ENCODE results near the gene TRAPPC10. TPM values are rescaled to one million over a fixed set of nuclear protein-coding genes. Genes with fewer than 3 reads are reported as not detected.
A peak's percentile ranks its signal among the peaks of the same experiment; 100 is the strongest.

TRAPPC10 gene
- total and polyA plus RNA-seq, 2 donors, result 14.0 to 22.4 TPM

DNA sequence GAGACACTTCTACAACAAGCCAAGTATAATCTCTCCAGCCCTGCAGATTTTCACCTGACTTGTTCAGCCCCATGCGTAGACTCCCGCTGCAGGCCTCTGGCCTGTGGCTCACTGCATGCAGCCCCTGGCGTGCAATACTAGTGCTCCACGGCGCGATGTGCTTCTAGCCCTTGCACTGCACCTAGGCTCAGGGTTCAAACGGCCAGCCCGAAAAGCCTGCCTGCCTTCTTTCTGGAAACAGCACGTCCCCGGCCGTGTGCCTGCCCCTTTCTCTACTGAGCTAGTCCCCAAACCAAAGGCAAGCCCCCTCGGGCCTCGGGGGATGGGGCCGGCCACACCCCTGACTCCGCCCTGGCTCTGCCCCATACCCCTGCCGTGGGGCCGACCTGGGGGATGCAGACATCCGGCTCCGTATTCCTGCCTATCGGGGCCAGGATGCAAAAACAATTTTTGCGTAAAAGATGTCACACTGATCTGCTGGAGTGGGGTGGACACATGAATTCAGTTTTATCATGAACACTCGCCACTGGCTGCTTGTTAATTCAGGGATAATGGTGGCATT, 26.3 kb upstream of the TRAPPC10 start:
- 30% methylated on average over 22 of the region's 22 CpGs for WGBS
- Histone ChIP-seq H3K27me3 (ENCODE audit: control insufficient read depth in 2 of 2, insufficient read depth in 1 of 2, low read length in 1 of 2) (peaks cover 0 to 10% of the 10 kb centered on the region in 2 donors), H3K36me3 (ENCODE audit: control insufficient read depth in 2 of 2, insufficient read depth in 2 of 2, low read length in 1 of 2) (peaks cover 22 to 29% of the 10 kb centered on the region in 2 donors), H3K9me3 (ENCODE audit: control insufficient read depth in 2 of 2, insufficient read depth in 1 of 2, low read length in 1 of 2) (peaks cover 0 to 2% of the 10 kb centered on the region in 2 donors), H3K27ac (ENCODE audit: low read depth in 1 of 2, low read length in 1 of 2) (no peak overlapping the region), H3K4me1 (ENCODE audit: control insufficient read depth in 2 of 2, insufficient read depth in 2 of 2, low read length in 2 of 2) (peaks cover 0 to 30% of the 10 kb centered on the region in 2 donors), H3K4me3 (ENCODE audit: low read length in 2 of 2) (no peak overlapping the region)
- DNase-seq (ENCODE audit: low read depth in 6 of 9, low spot score in 9 of 9), result peak in 2 of 9 donors; percentile 17 to 33

DNA sequence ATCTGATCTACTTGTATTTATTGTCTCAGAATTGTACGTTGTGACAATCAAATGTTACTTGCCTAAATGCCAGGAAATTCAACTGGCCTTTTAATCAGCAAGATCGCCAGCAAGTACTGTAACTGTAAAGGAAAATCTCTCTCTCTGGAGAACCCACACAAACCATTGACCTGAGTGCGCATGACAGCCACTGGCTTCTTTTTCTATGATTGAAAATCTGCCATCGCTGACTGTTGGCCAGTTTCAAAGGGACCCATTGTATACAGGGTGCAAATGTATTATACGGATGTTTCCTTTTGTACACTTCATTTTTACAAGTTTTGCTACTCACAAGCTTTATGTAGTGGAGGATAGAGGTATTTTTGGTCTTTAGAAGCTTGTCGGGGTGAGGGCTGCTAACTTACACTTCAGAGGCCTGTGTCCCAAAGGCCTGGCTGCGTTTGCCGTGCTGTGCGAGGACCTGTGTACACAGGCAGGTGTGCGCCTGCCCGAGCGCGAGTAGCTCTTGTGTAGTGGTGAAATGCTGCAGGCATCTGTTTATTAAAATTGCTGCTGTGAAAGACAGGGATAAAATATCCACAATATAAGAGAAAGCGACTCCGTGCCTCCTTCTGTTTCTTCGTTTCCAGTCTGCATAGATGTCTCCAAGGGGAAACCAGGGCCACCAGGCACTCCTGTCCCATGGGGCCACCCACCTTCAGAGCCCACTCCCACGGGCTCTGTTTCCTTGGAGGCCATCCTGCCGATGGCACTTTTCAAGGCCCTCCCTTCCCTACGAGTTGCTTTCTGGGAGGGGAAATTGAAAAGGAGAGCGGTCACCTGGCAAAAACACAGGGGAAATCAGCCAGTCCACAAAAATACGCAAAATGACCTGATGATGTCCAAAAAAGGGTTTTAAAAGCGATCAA, 25.3 kb upstream of the TRAPPC10 start:
- Histone ChIP-seq H3K27me3 (ENCODE audit: control insufficient read depth in 2 of 2, insufficient read depth in 1 of 2, low read length in 1 of 2) (peaks cover 0 to 10% of the 10 kb centered on the region in 2 donors), H3K9me3 (ENCODE audit: control insufficient read depth in 2 of 2, insufficient read depth in 1 of 2, low read length in 1 of 2) (peaks cover 0 to 2% of the 10 kb centered on the region in 2 donors), H3K4me1 (ENCODE audit: control insufficient read depth in 2 of 2, insufficient read depth in 2 of 2, low read length in 2 of 2) (peaks cover 0 to 24% of the 10 kb centered on the region in 2 donors), H3K4me3 (ENCODE audit: low read length in 2 of 2) (no peak overlapping the region), H3K36me3 (ENCODE audit: control insufficient read depth in 2 of 2, insufficient read depth in 2 of 2, low read length in 1 of 2) (peaks cover 13 to 19% of the 10 kb centered on the region in 2 donors), H3K27ac (ENCODE audit: low read depth in 1 of 2, low read length in 1 of 2) (no peak overlapping the region)
- 95% methylated on average over 22 of the region's 22 CpGs for WGBS
- DNase-seq (ENCODE audit: low read depth in 6 of 9, low spot score in 9 of 9), result no peak

DNA sequence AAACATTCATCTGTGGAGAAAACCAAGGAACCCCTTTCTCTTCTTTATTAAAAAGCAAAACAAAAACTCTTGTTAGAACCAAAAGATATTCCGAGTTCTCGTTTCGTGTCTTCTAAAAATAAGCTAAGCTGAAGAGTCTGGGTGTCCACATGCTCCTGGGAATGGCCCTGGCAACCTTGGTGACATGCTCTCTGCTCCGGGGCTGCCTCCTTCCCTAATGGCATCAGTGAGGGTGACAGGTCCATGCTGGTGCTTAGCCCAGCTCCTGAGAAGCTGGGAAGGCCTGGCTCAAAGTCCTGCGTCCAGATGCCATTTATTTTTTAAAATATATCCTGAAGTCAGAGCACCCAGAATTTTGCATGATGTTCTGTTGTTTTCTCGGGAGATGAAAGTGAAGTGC, 24.6 kb upstream of the TRAPPC10 start:
- WGBS, result 96% methylated on average over 6 of the region's 6 CpGs
- H3K4me3 ChIP-seq (ENCODE audit: low read length in 2 of 2), result no peak overlapping the region
- no peak overlapping the region for H3K27ac ChIP-seq (ENCODE audit: low read depth in 1 of 2, low read length in 1 of 2)
- peaks cover 0 to 10% of the 10 kb centered on the region in 2 donors for H3K27me3 ChIP-seq (ENCODE audit: control insufficient read depth in 2 of 2, insufficient read depth in 1 of 2, low read length in 1 of 2)
- peaks cover 0 to 24% of the 10 kb centered on the region in 2 donors for H3K4me1 ChIP-seq (ENCODE audit: control insufficient read depth in 2 of 2, insufficient read depth in 2 of 2, low read length in 2 of 2)
- DNase-seq (ENCODE audit: low read depth in 6 of 9, low spot score in 9 of 9), result no peak
- peaks cover 6 to 12% of the 10 kb centered on the region in 2 donors for H3K36me3 ChIP-seq (ENCODE audit: control insufficient read depth in 2 of 2, insufficient read depth in 2 of 2, low read length in 1 of 2)
- H3K9me3 ChIP-seq (ENCODE audit: control insufficient read depth in 2 of 2, insufficient read depth in 1 of 2, low read length in 1 of 2), result peaks cover 0 to 2% of the 10 kb centered on the region in 2 donors

- Histone ChIP-seq H3K27ac (ENCODE audit: low read depth in 1 of 2, low read length in 1 of 2) (no peak overlapping the region), H3K9me3 (ENCODE audit: control insufficient read depth in 2 of 2, insufficient read depth in 1 of 2, low read length in 1 of 2) (peaks cover 0 to 2% of the 10 kb centered on the region in 2 donors), H3K36me3 (ENCODE audit: control insufficient read depth in 2 of 2, insufficient read depth in 2 of 2, low read length in 1 of 2) (peaks cover 1 to 7% of the 10 kb centered on the region in 2 donors), H3K4me1 (ENCODE audit: control insufficient read depth in 2 of 2, insufficient read depth in 2 of 2, low read length in 2 of 2) (peaks cover 0 to 20% of the 10 kb centered on the region in 2 donors), H3K4me3 (ENCODE audit: low read length in 2 of 2) (no peak overlapping the region), H3K27me3 (ENCODE audit: control insufficient read depth in 2 of 2, insufficient read depth in 1 of 2, low read length in 1 of 2) (peaks cover 0 to 10% of the 10 kb centered on the region in 2 donors)
- no peak for DNase-seq (ENCODE audit: low read depth in 6 of 9, low spot score in 9 of 9)
- WGBS, result 97% methylated on average over 9 of the region's 9 CpGs
Measured at GRCh38 chr21:43988016-43988415, 24.1 kb upstream of the TRAPPC10 start.

GRCh38 chr21:43988506-43989230, 23.4 kb upstream of the TRAPPC10 start:
- no peak overlapping the region for H3K4me3 ChIP-seq (ENCODE audit: low read length in 2 of 2)
- H3K36me3 ChIP-seq (ENCODE audit: control insufficient read depth in 2 of 2, insufficient read depth in 2 of 2, low read length in 1 of 2), result peaks cover 0 to 3% of the 10 kb centered on the region in 2 donors
- no peak overlapping the region for H3K27ac ChIP-seq (ENCODE audit: low read depth in 1 of 2, low read length in 1 of 2)
- H3K27me3 ChIP-seq (ENCODE audit: control insufficient read depth in 2 of 2, insufficient read depth in 1 of 2, low read length in 1 of 2), result peaks cover 0 to 10% of the 10 kb centered on the region in 2 donors
- peaks cover 0 to 19% of the 10 kb centered on the region in 2 donors for H3K4me1 ChIP-seq (ENCODE audit: control insufficient read depth in 2 of 2, insufficient read depth in 2 of 2, low read length in 2 of 2)
- H3K9me3 ChIP-seq (ENCODE audit: control insufficient read depth in 2 of 2, insufficient read depth in 1 of 2, low read length in 1 of 2), result no peaks in the 10 kb centered on the region
- WGBS, result 93% methylated on average over 23 of the region's 23 CpGs
- DNase-seq (ENCODE audit: low read depth in 6 of 9, low spot score in 9 of 9), result no peak

DNA sequence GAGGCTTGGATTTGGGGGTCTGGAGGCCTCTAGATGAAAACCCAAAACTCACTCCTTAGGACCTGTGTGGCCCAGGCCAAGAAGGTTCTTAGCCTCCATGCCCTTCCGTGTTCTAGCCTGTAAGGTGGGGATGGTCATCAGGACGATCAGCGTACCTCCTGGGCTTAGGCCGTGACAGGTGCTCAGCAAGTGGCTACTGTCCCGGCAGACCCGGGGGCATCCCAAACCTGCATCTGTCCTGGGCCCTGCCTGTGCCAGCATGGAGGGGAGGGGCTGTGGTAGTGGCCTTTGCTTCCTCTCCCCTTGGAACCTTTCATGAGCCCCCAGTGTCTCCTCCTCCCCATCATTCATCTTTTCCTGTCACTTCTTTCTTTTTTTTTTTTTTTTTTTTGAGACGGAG, 22.7 kb upstream of the TRAPPC10 start:
- Histone ChIP-seq H3K4me3 (ENCODE audit: low read length in 2 of 2) (no peak overlapping the region), H3K9me3 (ENCODE audit: control insufficient read depth in 2 of 2, insufficient read depth in 1 of 2, low read length in 1 of 2) (no peaks in the 10 kb centered on the region), H3K4me1 (ENCODE audit: control insufficient read depth in 2 of 2, insufficient read depth in 2 of 2, low read length in 2 of 2) (peaks cover 0 to 19% of the 10 kb centered on the region in 2 donors), H3K36me3 (ENCODE audit: control insufficient read depth in 2 of 2, insufficient read depth in 2 of 2, low read length in 1 of 2) (no peaks in the 10 kb centered on the region), H3K27ac (ENCODE audit: low read depth in 1 of 2, low read length in 1 of 2) (no peak overlapping the region), H3K27me3 (ENCODE audit: control insufficient read depth in 2 of 2, insufficient read depth in 1 of 2, low read length in 1 of 2) (peaks cover 0 to 10% of the 10 kb centered on the region in 2 donors)
- WGBS, result 98% methylated on average over 7 of the region's 7 CpGs
- no peak for DNase-seq (ENCODE audit: low read depth in 6 of 9, low spot score in 9 of 9)

DNA sequence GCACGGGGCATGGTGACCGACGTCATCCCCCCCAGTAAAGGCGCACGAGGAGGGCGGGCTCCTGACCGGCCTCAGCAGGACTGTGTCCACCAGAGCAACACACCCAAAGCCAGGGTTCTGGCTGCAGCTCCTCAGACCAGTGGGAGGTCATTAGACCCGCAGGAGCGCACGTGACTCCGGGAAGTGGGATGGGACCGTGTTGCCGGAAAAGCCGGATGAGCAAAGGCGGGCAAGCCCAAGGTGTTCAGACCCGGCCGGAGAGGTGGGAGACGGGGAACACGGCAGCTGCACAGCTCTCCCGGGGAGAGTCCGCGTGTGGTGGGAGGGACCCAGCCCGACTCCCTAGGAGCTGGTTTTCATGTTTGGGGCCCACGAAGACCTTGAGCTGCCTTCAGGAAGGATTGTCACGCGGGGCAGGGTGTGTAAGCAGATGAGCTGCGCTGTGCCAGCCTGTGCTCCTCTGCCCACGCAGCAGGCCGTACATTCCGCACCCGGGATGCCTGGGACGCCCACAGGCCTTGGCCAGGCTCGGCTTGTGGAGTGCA, 20.6 kb upstream of the TRAPPC10 start:
- no peak for DNase-seq (ENCODE audit: low read depth in 6 of 9, low spot score in 9 of 9)
- no peak overlapping the region for H3K4me3 ChIP-seq (ENCODE audit: low read length in 2 of 2)
- peaks cover 0 to 6% of the 10 kb centered on the region in 2 donors for H3K9me3 ChIP-seq (ENCODE audit: control insufficient read depth in 2 of 2, insufficient read depth in 1 of 2, low read length in 1 of 2)
- no peak overlapping the region for H3K27ac ChIP-seq (ENCODE audit: low read depth in 1 of 2, low read length in 1 of 2)
- peaks cover 0 to under 1% of the 10 kb centered on the region in 2 donors for H3K4me1 ChIP-seq (ENCODE audit: control insufficient read depth in 2 of 2, insufficient read depth in 2 of 2, low read length in 2 of 2)
- no peaks in the 10 kb centered on the region for H3K36me3 ChIP-seq (ENCODE audit: control insufficient read depth in 2 of 2, insufficient read depth in 2 of 2, low read length in 1 of 2)
- 94% methylated on average over 33 of the region's 33 CpGs for WGBS
- peaks cover 0 to 2% of the 10 kb centered on the region in 2 donors for H3K27me3 ChIP-seq (ENCODE audit: control insufficient read depth in 2 of 2, insufficient read depth in 1 of 2, low read length in 1 of 2)

GRCh38 chr21:43992121-43992520, 20.0 kb upstream of the TRAPPC10 start:
- Histone ChIP-seq H3K36me3 (ENCODE audit: control insufficient read depth in 2 of 2, insufficient read depth in 2 of 2, low read length in 1 of 2) (no peaks in the 10 kb centered on the region), H3K27me3 (ENCODE audit: control insufficient read depth in 2 of 2, insufficient read depth in 1 of 2, low read length in 1 of 2) (no peaks in the 10 kb centered on the region), H3K9me3 (ENCODE audit: control insufficient read depth in 2 of 2, insufficient read depth in 1 of 2, low read length in 1 of 2) (peaks cover 0 to 6% of the 10 kb centered on the region in 2 donors), H3K27ac (ENCODE audit: low read depth in 1 of 2, low read length in 1 of 2) (no peak overlapping the region), H3K4me3 (ENCODE audit: low read length in 2 of 2) (no peak overlapping the region), H3K4me1 (ENCODE audit: control insufficient read depth in 2 of 2, insufficient read depth in 2 of 2, low read length in 2 of 2) (no peaks in the 10 kb centered on the region)
- 97% methylated on average over 11 of the region's 11 CpGs for WGBS
- no peak for DNase-seq (ENCODE audit: low read depth in 6 of 9, low spot score in 9 of 9)

Measured in thymus (tissue), 11 donors.